HG03565 (cell line): ENCODE measurements around the gene MYO1C.
"Not testable (repeated sequence)": the region's sequence is repeated elsewhere in the genome, so short reads cannot be mapped to it uniquely, and the experiment has no call there.

ENCODE experiments used
- ATAC-seq: cut with Tn5 transposase; IDR thresholded peaks from one replicate; pipeline ENCODE4 v1.9.1; 2021; ENCODE audit warnings: mild to moderate bottlenecking, moderate library complexity; ENCODE audit not compliant: unreplicated experiment

Gene MYO1C

GRCh38 chr17:1509290-1509881 lies 16.9 kb upstream of the MYO1C start:
- no peak for ATAC-seq

- not testable (repeated sequence) for ATAC-seq
These were observed 16.2 kb upstream of the MYO1C start for GRCh38 chr17:1508709-1509108.

GRCh38 chr17:1506649-1507267 lies 14.3 kb upstream of the MYO1C start:
- ATAC-seq = no peak

- ATAC-seq = no peak
These were observed 13.1 kb upstream of the MYO1C start for GRCh38 chr17:1505586-1505985.

- no peak for ATAC-seq
These were observed 12.4 kb upstream of the MYO1C start for GRCh38 chr17:1504866-1505265.

GRCh38 chr17:1503699-1504098 lies 11.2 kb upstream of the MYO1C start:
- no peak for ATAC-seq

- no peak for ATAC-seq
These were observed 6.4 kb upstream of the MYO1C start for GRCh38 chr17:1498869-1499268.

GRCh38 chr17:1498233-1498632 lies 5.7 kb upstream of the MYO1C start:
- no peak for ATAC-seq

- no peak for ATAC-seq
These were observed 5.3 kb upstream of the MYO1C start for GRCh38 chr17:1497831-1498230.

GRCh38 chr17:1496869-1497268 lies 4.4 kb upstream of the MYO1C start:
- no peak for ATAC-seq

GRCh38 chr17:1495265-1495989 lies 2.9 kb upstream of the MYO1C start:
- ATAC-seq = no peak

GRCh38 chr17:1494736-1495253 lies 2.3 kb upstream of the MYO1C start:
- no peak for ATAC-seq

GRCh38 chr17:1494203-1494602 lies 1.7 kb upstream of the MYO1C start:
- no peak for ATAC-seq

- ATAC-seq = no peak
These were observed 950 bp upstream of the MYO1C start for GRCh38 chr17:1493291-1493980.

GRCh38 chr17:1491443-1492248 lies 840 bp downstream of the MYO1C start:
- ATAC-seq = peak; percentile 23

GRCh38 chr17:1490643-1491442 lies 1.6 kb downstream of the MYO1C start:
- peak; percentile 36 for ATAC-seq

GRCh38 chr17:1488826-1489270 lies 3.6 kb downstream of the MYO1C start:
- no peak for ATAC-seq

- ATAC-seq = no peak
These were observed 4.3 kb downstream of the MYO1C start for GRCh38 chr17:1487939-1488825.
